Measurements from ENCODE around the gene HPS6. TPM values are rescaled to one million over a fixed set of nuclear protein-coding genes. Genes with fewer than 3 reads are reported as not detected.

HPS6 gene
- total and polyA plus RNA-seq, 9 of the 15 experiments (the other 6 are each of a cell fraction or from before 2014, with no cell fraction given): 0.45 to 14.0 (median 4.5) TPM

DNA sequence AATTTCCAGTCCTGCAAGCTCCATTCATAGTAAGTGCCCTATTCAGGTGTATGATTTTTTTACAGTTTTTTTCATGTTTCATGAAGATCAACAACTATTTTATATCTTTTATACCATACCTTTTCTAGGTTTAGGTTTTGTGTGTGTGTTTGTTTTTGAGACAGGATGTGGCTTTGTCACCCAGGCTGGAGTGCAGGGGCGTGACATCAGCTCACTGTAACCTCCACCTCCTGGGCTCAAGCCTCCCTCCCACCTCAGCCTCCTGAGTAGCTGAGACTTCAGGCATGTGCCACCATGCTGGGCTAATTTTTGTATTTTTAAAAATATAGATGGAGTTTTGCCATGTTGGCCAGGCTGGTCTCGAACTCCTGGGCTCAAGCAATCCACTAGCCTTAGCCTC is 44.2 kb upstream of the HPS6 start:
- no peak overlapping the region for H3K4me2 ChIP-seq (ENCODE audit: insufficient read depth, low read length)
- ChIA-PET POLR2A (no interaction called here), CTCF (ENCODE audit: low intra/inter-chr PET ratio) (no interaction called here)
- ATAC-seq (no peak), FAIRE-seq (no peak), DNase-seq (ENCODE audit: extremely low read depth in 1 of 4, low spot score in 3 of 4) (no peak)
- no peaks in the 10 kb centered on the region for H3K36me3 ChIP-seq (ENCODE audit: control insufficient read depth, insufficient read depth, low read length)
- no peak for TF ChIP-seq ZNF696 (CRISPR knock-in tag; conservative IDR thresholded peaks at IDR 0.05)
- no peak for TF ChIP-seq MYBL2 (IDR thresholded peaks at IDR 0.05; ENCODE audit: low read depth)
- TF ChIP-seq MYBL2 (CRISPR knock-in tag; IDR thresholded peaks at IDR 0.05; ENCODE audit: borderline replicate concordance): no peak
- TF ChIP-seq FIP1L1 (IDR thresholded peaks at IDR 0.05; ENCODE audit: low read depth, low read length, poor library complexity, severe bottlenecking): no peak
- no peak for TF ChIP-seq ELF4 (CRISPR knock-in tag; IDR thresholded peaks at IDR 0.05)
- in situ Hi-C loops (cut with MboI): no loop called here
- no peaks in the 10 kb centered on the region for H3K27me3 ChIP-seq (ENCODE audit: control insufficient read depth in 2 of 2, insufficient read depth in 2 of 2, low read length in 2 of 2)
- no CpG with 5 or more reads among the region's 2 CpGs for WGBS (ENCODE audit: insufficient coverage, low coverage, missing lambda C conversion rate)
- no peaks in the 10 kb centered on the region for H3K79me2 ChIP-seq (ENCODE audit: control insufficient read depth, insufficient read depth, low read length)
- H3K4me3 ChIP-seq: no peak overlapping the region
- H3K9me3 ChIP-seq (replicated peaks; ENCODE audit: control insufficient read depth, insufficient read depth, low read depth, low read length): no peaks in the 10 kb centered on the region
- H3K9ac ChIP-seq (ENCODE audit: insufficient read depth in 1 of 2, low read depth in 2 of 2, low read length in 2 of 2): no peak overlapping the region
- no peak overlapping the region for H2AFZ ChIP-seq (ENCODE audit: low read depth, low read length)
- intact Hi-C loops (cut with micrococcal nuclease): no loop called here
- no peak overlapping the region for H3K27ac ChIP-seq (ENCODE audit: extremely low read depth, low read depth, low read length)
- H3K9me1 ChIP-seq (ENCODE audit: control insufficient read depth, insufficient read depth, low read length): no peaks in the 10 kb centered on the region
- H3K4me1 ChIP-seq (replicated peaks in 1 of 2; ENCODE audit: control insufficient read depth in 2 of 2, insufficient read depth in 2 of 2, low read length in 2 of 2): no peaks in the 10 kb centered on the region
- no peaks in the 10 kb centered on the region for H4K20me1 ChIP-seq (replicated peaks; ENCODE audit: control insufficient read depth, insufficient read depth, low read length)
- no TSS peak for BruUV-seq (replicated peaks)

DNA sequence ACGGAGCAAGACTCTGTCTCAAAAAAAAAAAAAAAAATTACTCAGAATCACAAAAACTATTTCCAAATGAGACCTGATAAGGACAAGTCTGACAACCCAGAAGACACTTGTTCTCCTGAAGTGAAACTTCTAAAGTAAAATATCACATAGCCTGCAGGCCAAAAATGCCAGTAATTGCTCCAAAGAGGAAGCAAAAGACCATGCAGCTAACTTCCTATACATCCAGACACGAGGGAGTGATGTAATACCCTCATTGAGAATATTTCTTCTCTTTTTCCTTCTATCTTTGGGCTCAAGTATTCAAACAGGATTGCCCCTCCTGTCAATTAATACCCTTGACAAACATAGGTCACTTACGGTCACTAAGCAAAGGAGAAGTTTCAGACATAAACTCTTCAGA is 40.4 kb upstream of the HPS6 start:
- ChIA-PET POLR2A (no interaction called here), CTCF (ENCODE audit: low intra/inter-chr PET ratio) (no interaction called here)
- no CpG with 5 or more reads among the region's 3 CpGs for WGBS (ENCODE audit: insufficient coverage, low coverage, missing lambda C conversion rate)
- no TSS peak for BruUV-seq (replicated peaks)
- Histone ChIP-seq H3K4me3 (no peak overlapping the region), H3K79me2 (ENCODE audit: control insufficient read depth, insufficient read depth, low read length) (no peaks in the 10 kb centered on the region), H3K9ac (ENCODE audit: insufficient read depth in 1 of 2, low read depth in 2 of 2, low read length in 2 of 2) (no peak overlapping the region), H3K9me1 (ENCODE audit: control insufficient read depth, insufficient read depth, low read length) (no peaks in the 10 kb centered on the region), H3K9me3 (replicated peaks; ENCODE audit: control insufficient read depth, insufficient read depth, low read depth, low read length) (no peaks in the 10 kb centered on the region), H3K36me3 (ENCODE audit: control insufficient read depth, insufficient read depth, low read length) (no peaks in the 10 kb centered on the region), H3K27ac (ENCODE audit: extremely low read depth, low read depth, low read length) (no peak overlapping the region), H3K27me3 (ENCODE audit: control insufficient read depth in 2 of 2, insufficient read depth in 2 of 2, low read length in 2 of 2) (no peaks in the 10 kb centered on the region), H2AFZ (ENCODE audit: low read depth, low read length) (no peak overlapping the region), H4K20me1 (replicated peaks; ENCODE audit: control insufficient read depth, insufficient read depth, low read length) (no peaks in the 10 kb centered on the region), H3K4me1 (replicated peaks in 1 of 2; ENCODE audit: control insufficient read depth in 2 of 2, insufficient read depth in 2 of 2, low read length in 2 of 2) (no peaks in the 10 kb centered on the region), H3K4me2 (ENCODE audit: insufficient read depth, low read length) (no peak overlapping the region)
- DNase-seq (ENCODE audit: extremely low read depth in 1 of 4, low spot score in 3 of 4) (no peak), ATAC-seq (no peak), FAIRE-seq (no peak)
- intact Hi-C loops (cut with micrococcal nuclease) (no loop called here), in situ Hi-C loops (cut with MboI) (loop anchor here (25.0 kb wide), 1 partner anchor 1037 kb away; the partner anchor contains the start of genes LZTS2, MRPL43 and TWNK)
- no peak for TF ChIP-seq MTF1 (CRISPR knock-in tag; IDR thresholded peaks at IDR 0.05; ENCODE audit: borderline replicate concordance)

All from K562 (cell line).